Heart left ventricle (tissue), 13 donors: ENCODE results near the gene MRPS10.

ENCODE experiments used
- CTCF ChIP-seq, 12 donors: fragments of 200-600 bp; sonication (generic) in 4 of 12; IDR thresholded peaks; one replicate each; pipeline versions ENCODE4 v1.5.0 to v1.8.0; 2018 to 2022; ENCODE audit warnings: antibody characterized with exemption in 12 of 12, mild to moderate bottlenecking in 5 of 12
- POLR2A ChIP-seq, 2 donors: fragments of 450-650 bp; IDR thresholded peaks; one replicate each; pipeline ENCODE4 v1.6.1; 2017; ENCODE audit warnings: antibody characterized with exemption in 2 of 2, mild to moderate bottlenecking in 2 of 2, moderate library complexity in 2 of 2
- donor health status: ischemic (EF 13 %, LVEDD 7.1; RV severe dilation, severe dysfunction).
- donor health status: DM: no; HTN: yes; CAD: no.
- donor health status: DM: no; HTN: no; CAD: no.
- donor health status: ischemic (EF 25% LVEDD 6.9; RV normal size, moderate dysfunction).
- donor health status: ischemic (EF 25% LVEDD 5.7; RV mildly dilated, moderate dysfunction).
- donor health status: ischemic (EF 35%, LVEDD 5.7; RV mildly dilated, moderate dysfunction).
- donor health status: nonischemic (EF 11% LVEDD 7.7; RV severe dilation, severe dysfunction).
- donor health status: DM: yes; HTN: yes; CAD: no.
- donor health status: PGD.
- donor health status: ischemic (EF 29% LVEDD 5.4; RV normal size, mild dysfunction).
- donor health status: nonischemic (EF 23%, LVEDD 6.1; RV moderate dilation, normal function).

DNA sequence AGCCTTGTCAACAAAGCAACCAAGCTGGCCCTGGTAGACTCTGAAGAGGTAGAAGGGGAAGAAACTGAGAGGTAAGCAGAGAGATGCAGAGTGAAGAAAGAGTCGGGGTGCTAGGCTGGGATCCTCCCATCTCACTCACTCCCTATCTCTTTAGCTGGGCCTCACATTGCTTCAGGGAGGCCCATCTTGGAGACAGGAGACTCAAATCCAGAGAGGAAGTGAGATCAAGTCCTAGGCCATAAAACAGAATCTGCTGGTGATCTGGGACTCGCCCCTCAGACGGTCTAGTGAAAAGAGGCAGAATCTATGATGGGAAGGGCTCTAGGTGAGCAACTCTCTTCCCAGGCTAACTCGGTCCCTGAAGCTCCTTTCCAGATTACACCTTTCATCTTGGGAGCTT lies 22.2 kb downstream of the MRPS10 start:
- no peak for TF ChIP-seq CTCF (IDR thresholded peaks at IDR 0.05)
- TF ChIP-seq POLR2A (IDR thresholded peaks at IDR 0.05) = no peak
